Activated naive CD4-positive, alpha-beta T cell treated with anti-CD3 and anti-CD28 coated beads, Interleukin-2, amount 50 U/mL, for 16 hours (primary cell): ENCODE results near the gene SECTM1.

Source experiments
- DNase-seq: peaks from one replicate; pipeline ENCODE4 v3.0.0-alpha.2; 2020

SECTM1 gene

DNA sequence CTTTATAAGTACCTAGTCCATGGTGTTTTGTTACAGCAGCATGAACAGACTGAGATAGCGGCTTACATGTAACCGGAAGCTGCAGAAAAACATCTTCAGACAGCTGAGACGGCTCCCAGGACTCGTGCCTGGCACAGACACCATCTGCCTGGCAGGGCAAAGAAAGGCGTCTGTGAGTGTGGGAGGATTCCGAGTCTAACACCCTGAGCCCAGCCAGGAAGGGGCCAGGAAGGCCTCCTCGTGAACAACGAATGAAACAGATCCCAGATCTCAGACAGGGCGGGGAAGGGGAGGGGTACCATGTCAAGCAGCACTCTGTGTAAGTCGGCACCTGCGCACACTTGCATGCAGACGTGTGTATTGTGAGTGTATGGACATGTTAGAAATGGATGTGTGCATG is 55.7 kb downstream of the SECTM1 start:
- DNase-seq = no peak

GRCh38 chr17:82276938-82277337 is 56.6 kb downstream of the SECTM1 start:
- DNase-seq = no peak

- no peak for DNase-seq
Measured at GRCh38 chr17:82275326-82275725, 58.2 kb downstream of the SECTM1 start.

DNA sequence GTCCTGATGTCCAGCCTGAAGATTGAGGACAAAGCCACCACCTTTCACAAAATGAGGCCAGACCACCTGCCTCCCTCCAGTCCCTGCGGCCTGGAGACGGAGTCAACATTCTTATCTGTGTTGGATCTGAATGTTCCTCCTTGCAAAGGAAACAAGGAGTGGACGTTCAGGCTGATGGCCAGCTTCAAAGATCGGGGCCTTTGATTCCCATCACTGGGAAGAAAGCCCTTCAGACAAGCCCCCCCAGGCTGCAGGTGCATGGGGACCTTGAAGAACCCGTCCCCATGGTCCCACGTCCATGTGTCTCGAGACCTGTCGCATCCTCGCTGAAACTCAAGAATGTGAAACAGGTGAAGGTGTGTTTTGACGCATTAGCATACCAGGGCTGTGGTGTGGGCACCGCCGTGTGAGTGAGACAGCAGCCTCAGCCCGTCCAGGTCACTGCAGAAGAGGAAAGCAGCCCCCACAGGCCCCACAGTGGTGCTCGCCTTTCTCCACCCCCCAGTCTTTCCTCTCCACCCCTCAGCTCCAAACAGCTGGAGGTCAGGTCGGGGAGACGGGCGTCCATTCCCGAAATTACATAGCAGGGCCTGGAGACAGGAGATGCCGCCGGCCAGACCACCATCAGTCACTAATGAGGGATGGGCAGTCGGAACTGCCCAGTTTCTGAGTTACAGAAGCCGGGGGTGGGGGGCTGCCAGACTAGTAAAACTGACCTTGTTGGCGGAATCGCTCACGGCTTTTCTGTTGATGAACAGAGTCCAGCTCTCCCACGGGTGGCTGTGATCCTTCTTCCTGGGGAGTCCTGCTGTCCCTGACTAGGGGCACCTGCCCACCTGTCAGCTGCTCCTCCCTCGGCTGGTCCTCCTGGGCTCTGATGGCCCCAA is 59.2 kb downstream of the SECTM1 start:
- no peak for DNase-seq

- peak; percentile 94 for DNase-seq
Measured at GRCh38 chr17:82273327-82274133, 60.0 kb downstream of the SECTM1 start, which contains the start of gene CSNK1D. TSS of gene CSNK1D (minus strand) at chr17:82273700. CDS start at chr17:82273381, 319 bp downstream.

DNA sequence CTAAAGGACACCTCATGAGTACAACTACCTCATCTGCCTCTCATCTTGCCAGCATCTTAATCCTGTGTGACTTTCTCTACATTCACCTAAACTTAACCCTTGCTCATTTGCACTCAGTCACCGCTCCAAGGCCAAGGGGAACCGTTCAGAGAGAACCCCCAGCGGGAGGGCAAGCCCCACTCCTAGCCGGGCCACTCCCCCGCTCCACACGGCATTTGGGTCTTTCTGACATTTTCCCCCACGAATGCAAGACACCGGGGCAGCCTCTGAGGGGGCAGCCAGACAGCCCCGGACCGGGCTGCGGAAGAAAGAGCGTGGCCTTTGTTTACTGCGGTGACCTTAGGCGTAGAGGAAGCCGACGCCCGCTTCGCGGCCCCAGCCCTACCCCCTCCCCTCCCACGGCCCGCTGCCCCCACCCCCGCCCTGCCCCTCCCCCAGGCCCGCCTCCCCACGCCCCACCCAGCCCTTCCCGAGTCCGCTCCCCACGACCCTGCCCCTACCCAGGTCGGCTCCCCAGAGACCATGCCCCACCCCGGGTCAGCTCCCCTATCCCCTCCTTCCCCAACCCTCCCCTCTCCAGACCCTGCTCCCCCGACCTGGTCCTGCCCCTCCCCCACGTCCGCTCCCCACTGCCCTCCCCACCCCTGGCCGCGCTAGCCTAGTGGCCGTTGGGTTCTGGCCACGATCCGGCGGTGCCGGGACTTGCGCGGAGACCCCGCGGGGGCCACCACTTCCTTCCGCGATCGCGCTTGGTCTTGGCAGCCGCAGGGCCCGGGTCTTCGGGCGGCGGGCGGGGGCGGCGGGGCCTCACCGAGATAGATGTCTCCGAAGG is 60.9 kb downstream of the SECTM1 start:
- peak; percentile 37 for DNase-seq

DNA sequence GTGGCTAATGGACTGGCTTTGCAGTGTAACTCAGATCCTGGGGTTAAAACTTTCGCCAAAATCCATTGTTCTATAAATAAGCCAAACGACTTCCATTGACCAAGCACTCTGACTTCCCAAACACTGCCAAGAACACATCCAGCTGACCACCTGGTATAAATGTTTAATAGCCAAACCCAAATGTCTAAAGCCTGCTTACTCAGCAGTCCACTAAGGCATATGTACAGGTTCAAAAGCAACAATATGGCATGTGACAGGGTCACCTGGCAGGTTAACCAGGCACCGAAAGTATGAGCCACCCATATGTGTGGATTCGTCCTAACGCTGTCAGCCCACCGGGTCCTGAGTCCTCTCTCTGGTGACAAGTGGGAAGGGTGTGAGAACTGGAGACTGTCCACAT is 62.2 kb downstream of the SECTM1 start:
- no peak for DNase-seq
